Transverse colon (tissue), 4 donors: ENCODE data around the gene SLC25A6.

Source experiments
- CTCF ChIP-seq, 5 experiments: fragments of 200-600 bp in 3 of 5; fragments of 450-650 bp in 2 of 5; sonication (generic) in 3 of 5; IDR thresholded peaks; 1 replicate in 2 of 5; 2 replicates in 3 of 5; pipeline ENCODE4 v1.5.1; 2016 to 2017; ENCODE audit warnings: antibody characterized with exemption in 5 of 5, inconsistent platforms in 3 of 5, mild to moderate bottlenecking in 2 of 5, moderate library complexity in 1 of 5
- EP300 ChIP-seq: sonication (generic); formaldehyde crosslinking; IDR thresholded peaks from one replicate; pipeline ENCODE4 v1.6.1; 2017; ENCODE audit warnings: antibody characterized with exemption, low read depth
- POLR2A ChIP-seq: fragments of 450-650 bp; IDR thresholded peaks from one replicate; pipeline ENCODE4 v1.6.1; 2016; ENCODE audit warnings: antibody characterized with exemption, mild to moderate bottlenecking, moderate library complexity
- POLR2AphosphoS5 ChIP-seq, 3 donors: sonication (generic); formaldehyde crosslinking; IDR thresholded peaks; one replicate each; pipeline ENCODE4 v1.6.1; 2016; ENCODE audit warnings: antibody characterized with exemption in 3 of 3

GRCh38 chrX:1435241-1435895 lies 43.5 kb upstream of the SLC25A6 start:
- TF ChIP-seq CTCF (IDR thresholded peaks at IDR 0.05) (no peak), EP300 (no peak), POLR2A (no peak), POLR2AphosphoS5 (IDR thresholded peaks at IDR 0.05) (no peak)
